NCI-H1930 (cell line): ENCODE results near the gene FAAP20.
A peak's percentile ranks its signal among the peaks of the same experiment; 100 is the strongest.

Experiments used
- DNase-seq, 2 experiments: peaks; one replicate each; lab custom pipeline; 2025; lab: John Stamatoyannopoulos, UW

The FAAP20 gene

GRCh38 chr1:2210084-2210653, 15.6 kb upstream of the FAAP20 start:
- DNase-seq = no peak

GRCh38 chr1:2209400-2210083, 15.0 kb upstream of the FAAP20 start:
- no peak for DNase-seq

GRCh38 chr1:2208309-2209239, 14.0 kb upstream of the FAAP20 start:
- DNase-seq = no peak

GRCh38 chr1:2206813-2207487, 12.4 kb upstream of the FAAP20 start:
- no peak for DNase-seq

GRCh38 chr1:2205191-2205952, 10.8 kb upstream of the FAAP20 start:
- peak; percentile 69 to 82 for DNase-seq

- DNase-seq = peak; percentile 46 to 61
Measured at GRCh38 chr1:2204415-2205190, 10.0 kb upstream of the FAAP20 start.

GRCh38 chr1:2203671-2204414, 9.3 kb upstream of the FAAP20 start:
- DNase-seq = no peak

GRCh38 chr1:2202843-2203601, 8.4 kb upstream of the FAAP20 start:
- DNase-seq = no peak

GRCh38 chr1:2202008-2202575, 7.5 kb upstream of the FAAP20 start:
- no peak for DNase-seq

GRCh38 chr1:2201062-2201461, 6.5 kb upstream of the FAAP20 start:
- DNase-seq = no peak

- DNase-seq = no peak
Measured at GRCh38 chr1:2200308-2200943, 5.9 kb upstream of the FAAP20 start.

GRCh38 chr1:2199042-2199810, 4.7 kb upstream of the FAAP20 start:
- no peak for DNase-seq

- no peak for DNase-seq
Measured at GRCh38 chr1:2198571-2198970, 4.0 kb upstream of the FAAP20 start.

GRCh38 chr1:2197707-2198165, 3.2 kb upstream of the FAAP20 start:
- no peak for DNase-seq

- no peak for DNase-seq
Measured at GRCh38 chr1:2196901-2197638, 2.5 kb upstream of the FAAP20 start.

GRCh38 chr1:2195785-2196184, 1.2 kb upstream of the FAAP20 start:
- DNase-seq = no peak
